NCI-H1092 treated with DMSO at 0.1 percent for 48 hours (cell line): ENCODE results near the gene PLPPR3.
"Not testable (repeated sequence)": the region's sequence is repeated elsewhere in the genome, so short reads cannot be mapped to it uniquely, and the experiment has no call there.

Source experiments
- DNase-seq: peaks from one replicate; lab custom pipeline; 2025; lab: John Stamatoyannopoulos, UW

Gene PLPPR3

DNA sequence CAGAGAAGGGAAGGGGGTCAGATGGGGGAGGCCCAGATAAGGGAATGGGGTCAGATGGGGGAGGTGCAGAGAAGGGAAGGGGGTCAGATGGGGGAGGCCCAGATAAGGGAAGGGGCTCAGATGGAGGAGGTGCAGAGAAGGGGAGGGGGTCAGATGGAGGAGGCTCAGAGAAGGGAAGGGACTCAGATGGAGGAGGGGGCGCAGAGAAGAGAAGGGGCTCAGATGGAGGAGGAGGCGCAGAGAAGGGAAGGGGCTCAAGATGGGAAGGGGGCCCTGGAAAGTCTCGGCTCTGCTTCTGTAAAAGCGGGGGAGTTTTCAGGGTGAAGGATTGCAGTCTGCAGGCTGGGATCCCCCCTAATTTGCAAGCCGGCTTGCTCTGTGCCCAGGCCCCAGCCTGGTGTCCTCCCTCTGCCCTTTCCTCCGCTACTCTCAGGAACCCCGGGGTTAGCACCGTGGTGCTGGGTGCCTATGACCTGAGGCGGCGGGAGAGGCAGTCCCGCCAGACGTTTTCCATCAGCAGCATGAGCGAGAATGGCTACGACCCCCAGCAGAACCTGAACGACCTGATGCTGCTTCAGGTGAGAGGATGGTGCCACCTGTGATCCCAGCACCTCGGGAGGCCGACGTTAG lies 7.5 kb upstream of the PLPPR3 start:
- no peak for DNase-seq

DNA sequence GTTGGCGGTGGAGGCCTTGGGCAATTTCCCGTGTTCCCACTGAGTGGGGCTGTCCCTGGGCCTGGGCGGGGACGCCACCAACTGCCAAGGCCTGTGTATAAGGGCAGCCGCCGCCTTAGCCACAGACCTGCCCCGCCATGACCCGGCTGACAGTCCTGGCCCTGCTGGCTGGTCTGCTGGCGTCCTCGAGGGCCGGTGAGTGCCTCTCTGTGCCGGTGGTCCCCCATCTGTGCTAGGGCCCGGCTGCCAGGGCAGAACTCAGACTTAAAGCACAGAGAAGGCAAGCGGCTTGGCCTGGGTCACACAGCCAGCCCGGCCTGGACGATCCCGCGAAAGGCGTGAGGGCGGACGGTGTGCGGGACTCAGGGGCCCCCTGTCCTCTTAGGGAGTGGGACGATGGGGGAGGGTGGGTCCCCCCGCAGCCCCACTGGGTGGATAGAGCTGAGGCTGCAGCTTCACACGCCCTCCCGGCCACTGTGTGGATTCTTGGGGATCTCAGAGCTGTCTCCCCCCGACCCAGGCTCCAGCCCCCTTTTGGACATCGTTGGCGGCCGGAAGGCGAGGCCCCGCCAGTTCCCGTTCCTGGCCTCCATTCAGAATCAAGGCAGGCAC lies 6.1 kb upstream of the PLPPR3 start, which contains the start of gene AZU1:
AZU1 (plus strand) TSS at position 128 of the 612 bp plus-strand sequence; CDS start at position 138, 10 bp downstream.
- no peak for DNase-seq

DNA sequence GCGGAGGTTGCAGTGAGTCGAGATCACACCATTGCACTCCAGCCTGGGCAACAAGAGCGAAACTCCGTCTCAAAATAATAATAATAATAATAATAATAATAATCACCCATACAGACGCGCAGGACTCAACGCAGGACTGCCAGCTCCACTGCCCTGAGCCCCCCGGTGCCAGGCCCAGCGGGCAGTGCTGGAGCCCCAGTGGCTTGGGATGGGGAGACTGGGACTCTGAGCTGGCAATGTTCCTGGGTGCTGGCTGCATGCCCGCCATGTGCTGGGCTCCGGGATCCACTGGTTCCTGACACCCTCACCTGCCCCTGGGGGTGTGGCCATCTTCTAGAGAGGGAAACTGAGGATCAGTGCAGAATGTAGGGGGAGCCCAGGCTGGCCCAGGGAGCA lies 5.6 kb upstream of the PLPPR3 start:
- no peak for DNase-seq

DNA sequence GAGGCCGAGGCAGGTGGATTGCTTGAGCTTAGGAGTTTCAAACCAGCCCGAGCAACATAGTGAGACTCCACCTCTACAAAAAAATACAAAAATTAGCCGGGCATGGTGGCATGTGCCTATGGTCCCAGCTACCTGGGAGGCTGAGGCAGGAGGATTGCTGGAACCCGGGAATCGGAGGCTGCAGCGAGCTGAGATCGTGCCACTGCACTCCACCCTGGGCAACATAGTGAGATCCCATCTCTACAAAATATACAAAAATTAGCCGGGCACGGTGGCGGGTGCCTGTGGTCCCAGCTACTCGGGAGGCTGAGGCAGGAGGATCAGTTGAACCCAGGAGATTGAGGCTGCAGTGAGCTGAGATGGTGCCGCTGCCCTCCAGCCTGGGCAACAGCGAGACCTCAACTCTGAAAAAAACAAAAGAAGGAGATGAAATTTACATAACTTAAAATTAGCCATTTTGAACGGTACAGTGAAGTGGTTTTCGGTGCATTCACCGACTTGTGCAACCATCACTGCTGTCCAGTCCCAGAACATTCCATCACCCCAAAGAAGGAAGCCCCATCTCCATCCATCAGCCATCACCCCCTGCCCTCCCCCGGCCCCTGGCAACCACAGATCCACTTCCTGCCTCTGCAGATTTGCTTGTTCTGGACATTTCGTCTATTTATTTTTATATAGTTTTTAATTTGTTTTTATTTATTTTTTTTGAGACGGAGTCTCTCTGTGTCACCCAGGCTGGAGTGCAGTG lies 4.3 kb upstream of the PLPPR3 start:
- no peak for DNase-seq

DNA sequence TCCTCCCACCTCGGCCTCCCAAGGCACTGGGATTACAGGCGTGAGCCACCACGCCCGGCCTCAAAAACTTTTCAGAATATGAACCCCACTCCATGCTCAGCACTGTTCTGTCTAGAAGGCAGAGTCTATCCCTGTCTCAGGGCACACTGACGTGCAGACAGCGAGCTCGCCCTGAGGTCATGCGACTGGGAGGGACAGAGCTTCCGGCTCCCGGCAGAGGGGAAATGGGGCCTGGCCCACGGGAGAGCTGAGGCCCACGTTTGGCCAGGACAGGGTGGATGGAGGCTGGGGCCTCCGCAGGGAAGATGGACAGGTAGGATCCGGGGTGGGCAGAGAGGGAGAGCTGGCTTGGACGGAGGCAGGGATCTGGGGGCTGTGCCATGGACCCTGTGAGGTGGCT lies 3.1 kb upstream of the PLPPR3 start:
- DNase-seq, result no peak

DNA sequence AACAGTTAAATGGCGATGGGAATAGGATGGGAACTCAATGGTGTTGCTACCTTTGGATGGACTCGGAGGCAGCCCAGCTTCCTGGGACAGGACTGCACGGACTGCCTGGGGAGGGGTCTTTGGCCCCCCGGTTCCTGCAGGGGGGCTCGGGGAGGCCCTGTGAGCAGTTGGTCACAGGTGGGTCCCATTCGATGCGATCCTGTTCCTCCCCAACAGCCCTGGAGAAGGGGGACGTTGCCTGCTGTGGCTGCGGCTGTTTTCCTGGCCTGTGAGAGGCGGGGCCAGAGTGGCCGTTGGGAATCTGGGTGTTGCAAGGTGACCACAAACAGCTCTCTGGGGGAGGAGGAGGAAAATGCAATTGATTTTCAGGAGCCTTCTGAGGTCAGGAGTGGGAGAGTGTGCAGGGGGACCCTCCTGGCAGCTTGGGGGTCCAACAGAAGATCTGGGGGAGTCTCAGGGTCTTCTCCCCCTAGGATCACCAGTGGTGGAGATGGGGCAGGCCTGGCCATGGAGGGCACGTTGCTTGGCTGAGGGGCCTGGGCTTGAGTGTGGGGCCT lies 1.9 kb upstream of the PLPPR3 start:
- no peak for DNase-seq

DNA sequence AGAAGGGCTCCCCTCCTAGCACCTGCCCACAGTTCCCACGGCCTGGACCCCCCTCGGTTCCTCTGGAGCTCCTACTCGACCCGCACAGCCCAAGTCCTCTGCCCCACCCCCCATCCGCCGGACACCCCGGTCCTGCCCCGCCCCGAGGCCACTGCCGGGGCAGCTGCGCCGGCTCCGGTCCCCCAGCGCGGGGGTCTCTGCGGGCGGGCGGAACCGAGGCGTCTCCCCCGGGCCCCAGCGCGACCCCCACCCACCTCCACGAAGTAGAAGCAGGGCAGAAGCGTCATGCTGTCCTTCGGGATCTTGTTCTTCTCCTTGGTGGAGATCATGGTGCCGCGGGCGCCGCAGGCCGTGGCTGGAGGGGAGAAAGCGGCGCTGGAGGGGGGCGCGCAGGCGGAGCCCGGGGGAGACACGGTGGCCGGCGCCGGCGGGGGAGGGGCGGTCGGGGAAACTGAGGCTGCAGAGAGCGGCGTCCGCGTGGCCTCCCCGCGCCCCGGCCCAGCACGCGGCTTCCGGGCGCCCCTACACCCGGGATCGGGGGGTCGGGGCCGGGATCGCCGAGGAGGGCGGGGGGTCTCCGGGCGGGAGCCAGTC lies 427 bp downstream of the PLPPR3 start:
- DNase-seq, result no peak

DNA sequence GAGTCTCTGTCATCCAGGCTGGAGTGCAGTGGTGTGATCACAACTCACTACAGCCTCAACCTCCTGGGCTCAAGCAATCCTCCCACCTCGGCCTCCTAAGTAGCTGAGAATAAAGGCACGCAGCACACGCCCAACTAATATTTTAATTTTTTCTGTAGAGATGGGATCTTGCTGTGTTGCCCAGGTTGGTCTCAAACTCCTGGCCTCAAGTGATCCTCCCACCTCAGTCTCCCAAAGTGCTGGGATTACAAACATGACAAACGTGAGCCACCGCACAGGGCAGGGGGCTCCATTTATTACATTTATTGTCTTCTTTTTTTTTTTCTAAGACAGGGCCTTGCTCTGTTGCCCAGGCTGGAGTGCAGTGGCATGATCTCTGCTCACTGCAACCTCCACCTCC lies 1.5 kb downstream of the PLPPR3 start:
- DNase-seq, result not testable (repeated sequence)

DNA sequence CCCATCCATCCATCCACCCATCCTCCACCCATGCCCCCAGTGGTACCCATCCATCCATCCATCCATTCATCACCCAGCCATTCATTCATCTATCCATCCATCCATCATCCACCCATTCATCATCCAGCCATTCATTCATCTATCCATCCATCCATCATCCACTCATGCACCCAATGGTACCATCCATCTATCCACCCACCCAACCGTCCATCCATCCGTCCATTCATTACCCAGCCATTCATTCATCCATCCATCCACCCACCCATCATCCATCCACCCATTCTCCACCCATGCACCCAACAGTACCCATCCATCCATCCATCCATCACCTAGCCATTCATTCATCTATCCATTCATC lies 5.3 kb downstream of the PLPPR3 start:
- no peak for DNase-seq

DNA sequence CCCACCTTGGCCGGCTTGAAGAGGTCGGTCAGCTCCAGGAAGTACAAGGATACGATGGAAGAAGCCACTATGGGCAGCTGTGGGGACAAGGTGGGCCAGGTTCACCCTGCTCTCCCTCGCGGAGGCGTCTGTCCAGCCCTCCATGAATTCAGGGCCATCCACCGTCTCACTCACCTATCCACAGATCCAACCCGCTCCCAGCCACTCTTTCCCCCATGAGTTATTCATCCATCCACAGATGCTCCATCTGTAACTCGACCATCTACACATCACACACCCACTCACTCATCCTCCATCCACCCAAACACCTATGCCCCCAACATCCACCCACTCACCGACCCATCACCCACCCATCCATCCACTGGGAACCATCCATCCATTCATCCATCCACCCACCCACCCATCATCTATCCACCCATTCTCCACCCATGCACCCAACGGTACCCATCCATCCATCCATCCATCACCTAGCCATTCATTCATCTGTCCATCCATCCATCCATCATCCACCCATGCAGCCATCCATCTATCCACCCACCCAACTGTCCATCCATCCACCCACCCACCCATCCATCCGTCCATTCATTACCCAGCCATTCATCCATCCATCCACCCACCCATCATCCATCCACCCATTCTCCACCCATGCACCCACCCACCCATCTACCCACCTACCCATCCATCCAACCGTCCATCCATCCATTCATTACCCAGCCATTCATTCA lies 5.8 kb downstream of the PLPPR3 start:
- no peak for DNase-seq

DNA sequence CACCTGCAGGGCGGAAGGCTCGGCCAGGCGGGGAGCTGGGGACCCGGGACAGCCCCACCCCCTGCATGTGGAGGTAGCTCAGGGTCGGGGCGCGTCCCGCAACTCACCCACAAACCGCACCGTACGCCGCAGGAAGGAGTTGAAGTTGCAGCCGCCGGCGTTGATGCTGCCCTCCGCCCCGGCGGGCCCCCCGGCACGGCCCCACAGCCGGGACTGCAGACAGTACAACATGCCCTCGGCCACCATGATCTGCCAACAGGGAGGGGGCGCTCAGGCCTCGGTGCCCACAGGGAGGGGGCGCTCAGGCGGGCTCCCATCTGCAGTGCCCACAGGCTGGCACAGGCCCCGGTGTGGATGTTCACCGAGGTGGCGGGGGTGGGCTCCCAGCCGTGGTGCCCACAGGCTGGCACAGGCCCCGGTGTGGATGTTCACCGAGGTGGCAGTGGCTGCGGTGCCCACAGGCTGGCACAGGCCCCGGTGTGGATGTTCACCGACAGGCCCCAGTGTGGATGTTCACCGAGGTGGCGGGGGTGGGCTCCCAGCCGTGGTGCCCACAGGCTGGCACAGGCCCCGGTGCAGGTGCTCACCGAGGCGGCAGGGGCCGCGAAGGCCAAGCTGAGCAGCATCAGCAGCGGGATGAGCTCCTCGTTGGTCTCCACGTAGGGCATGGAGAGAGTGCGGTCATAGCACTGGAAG lies 6.5 kb downstream of the PLPPR3 start:
- no peak for DNase-seq

DNA sequence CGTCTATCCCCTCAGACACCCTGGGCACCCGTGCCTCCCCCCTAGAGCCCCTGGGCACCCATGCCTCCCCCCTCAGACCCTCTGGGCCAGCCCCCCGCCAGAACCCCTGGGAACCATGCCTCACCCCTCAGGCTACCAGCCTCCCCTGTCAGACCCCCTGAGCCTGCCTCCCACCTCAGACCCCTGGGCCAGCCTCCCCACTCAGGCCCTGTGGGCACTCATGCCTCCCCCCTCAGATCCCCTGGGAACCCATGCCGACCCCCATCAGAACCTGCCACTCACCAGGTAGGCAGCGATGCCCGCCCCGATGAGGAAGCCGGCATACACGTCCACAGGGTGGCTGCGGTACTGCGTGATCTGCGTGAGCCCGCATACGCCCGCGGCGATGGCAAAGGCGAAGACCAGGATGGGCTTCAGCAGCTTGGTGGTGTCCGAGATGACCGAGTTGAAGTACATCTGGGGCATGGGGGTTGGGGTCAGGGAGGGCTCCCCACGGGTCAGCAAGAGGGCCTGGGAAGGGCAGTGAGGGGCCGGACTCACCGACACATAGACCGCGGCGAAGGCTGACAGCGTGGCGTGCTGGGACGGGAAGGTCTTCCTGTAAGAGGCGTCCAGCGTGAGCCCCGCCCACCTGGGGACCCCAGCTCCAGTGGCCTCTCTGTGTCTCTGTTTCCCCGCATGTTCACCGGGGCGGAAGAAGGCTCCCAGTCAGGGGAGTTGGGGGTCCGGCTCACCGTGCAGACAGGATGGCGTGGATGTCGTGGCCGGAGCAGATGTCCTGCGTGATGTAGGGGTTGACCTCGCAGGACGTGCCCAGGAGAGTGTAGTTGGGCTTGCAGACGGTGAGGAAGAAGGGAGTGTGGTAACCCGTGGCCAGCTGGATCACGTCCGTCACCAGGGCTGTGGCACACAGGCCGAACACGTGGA lies 7.3 kb downstream of the PLPPR3 start:
- no peak for DNase-seq

DNA sequence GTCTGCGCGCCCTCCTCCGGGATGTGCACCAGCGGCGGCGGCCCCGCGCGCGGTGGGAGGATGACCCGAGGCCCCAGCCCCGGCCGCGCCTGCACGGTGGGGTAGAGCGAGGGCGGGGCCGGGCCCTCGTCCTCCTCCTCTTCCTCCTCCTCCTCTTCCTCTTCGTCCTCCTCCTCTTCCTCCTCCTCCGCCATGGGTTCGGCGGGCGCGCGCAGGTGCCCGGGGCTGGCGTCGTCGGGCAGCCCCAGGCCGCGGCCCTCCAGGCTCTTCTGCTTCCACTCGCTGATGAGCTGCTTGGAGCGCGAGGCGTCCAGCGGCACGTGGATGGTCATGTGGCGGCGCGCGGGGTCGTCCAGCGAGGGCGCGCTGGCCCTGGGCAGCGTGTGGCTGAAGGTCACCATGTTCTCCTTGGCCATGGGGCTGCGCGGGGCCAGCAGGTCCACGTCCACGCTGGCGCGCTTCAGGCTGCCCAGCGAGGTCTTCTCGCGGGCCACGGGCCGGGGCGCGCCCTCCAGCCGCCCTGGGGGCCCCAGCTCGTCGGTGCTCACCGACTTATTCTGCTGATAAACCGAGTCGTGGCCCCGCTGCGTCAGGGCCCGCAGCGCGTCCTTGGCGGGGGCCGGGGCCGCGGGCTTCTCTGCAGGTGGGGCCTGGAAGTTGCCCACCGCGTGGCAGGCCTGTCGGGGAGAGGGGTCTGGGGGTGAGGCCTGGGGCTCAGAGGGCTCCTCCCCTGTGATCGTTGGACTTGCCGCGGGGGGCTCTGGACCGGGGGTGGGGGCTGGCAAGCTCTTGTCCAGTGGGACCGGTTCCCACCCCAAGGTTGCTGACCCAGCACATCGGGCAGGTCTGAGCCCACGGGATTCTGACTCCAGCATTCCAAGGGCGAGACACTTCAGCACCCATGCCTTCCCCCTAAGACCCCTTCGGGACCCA lies 8.3 kb downstream of the PLPPR3 start:
- no peak for DNase-seq

DNA sequence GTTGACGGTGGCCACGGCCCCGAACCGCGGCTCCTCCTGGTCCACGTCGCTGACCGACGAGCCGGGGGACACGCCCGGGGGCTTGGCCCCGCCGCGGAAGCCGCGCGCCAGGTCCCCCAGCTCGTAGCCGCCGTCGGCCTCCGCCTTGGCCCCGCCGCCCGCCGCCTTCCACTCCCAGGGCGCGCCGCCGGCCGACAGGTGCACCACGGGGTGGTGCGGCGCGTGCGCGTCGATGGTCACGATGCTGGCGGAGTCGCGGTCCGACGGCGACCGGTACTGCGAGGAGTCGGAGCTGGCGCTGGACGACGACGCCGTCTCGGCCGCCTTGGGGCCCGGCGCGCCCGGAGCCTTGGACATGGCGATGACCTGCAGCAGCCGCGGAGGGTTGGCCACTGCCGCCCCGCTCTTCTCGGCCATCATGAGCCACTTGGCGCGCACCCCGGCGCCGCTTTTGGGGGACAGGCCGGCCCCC lies 9.0 kb downstream of the PLPPR3 start:
- DNase-seq, result no peak

DNA sequence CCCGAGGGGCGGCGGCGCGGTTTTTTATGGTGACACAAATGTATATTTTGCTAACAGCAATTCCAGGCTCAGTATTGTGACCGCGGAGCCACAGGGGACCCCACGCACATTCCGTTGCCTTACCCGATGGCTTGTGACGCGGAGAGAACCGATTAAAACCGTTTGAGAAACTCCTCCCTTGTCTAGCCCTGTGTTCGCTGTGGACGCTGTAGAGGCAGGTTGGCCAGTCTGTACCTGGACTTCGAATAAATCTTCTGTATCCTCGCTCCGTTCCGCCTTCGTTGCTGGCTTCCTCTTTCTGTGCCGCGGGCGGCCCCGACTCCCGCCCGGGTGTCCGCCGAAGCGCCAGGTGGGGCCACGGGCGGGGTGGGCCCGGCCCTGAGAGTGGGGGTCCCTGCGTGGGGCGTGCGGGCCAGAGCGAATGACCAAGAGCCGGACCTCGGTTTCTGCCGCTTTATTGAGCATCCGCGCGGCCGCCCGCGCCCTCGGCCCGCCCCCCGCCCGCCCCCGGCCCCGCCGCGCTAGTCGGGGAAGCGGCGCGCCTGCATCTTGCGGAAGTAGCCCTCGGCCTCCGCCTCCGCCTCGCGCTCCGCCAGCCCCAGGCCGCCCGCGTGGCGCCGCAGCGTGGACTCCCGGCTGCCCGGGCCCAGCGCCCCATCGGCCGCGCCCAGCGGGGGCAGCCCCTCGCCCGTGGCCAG lies 9.6 kb downstream of the PLPPR3 start:
- DNase-seq, result no peak

DNA sequence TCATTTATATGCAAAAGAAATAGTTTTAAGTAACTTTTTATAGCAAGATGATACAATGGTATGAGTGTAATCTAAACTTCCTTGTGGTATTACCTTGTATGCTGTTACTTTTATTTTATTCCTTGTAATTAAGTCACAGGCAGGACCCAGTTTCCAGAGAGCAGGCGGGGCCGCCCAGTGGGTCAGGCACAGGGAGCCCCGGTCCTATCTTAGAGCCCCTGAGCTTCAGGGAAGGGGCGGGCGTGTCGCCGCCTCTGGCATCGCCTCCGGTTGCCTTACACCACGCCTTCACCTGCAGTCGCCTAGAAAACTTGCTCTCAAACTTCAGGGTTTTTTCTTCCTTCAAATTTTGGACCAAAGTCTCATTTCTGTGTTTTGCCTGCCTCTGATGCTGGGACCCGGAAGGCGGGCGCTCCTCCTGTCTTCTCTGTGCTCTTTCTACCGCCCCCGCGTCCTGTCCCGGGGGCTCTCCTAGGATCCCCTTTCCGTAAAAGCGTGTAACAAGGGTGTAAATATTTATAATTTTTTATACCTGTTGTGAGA lies 10.2 kb downstream of the PLPPR3 start:
- DNase-seq, result no peak

DNA sequence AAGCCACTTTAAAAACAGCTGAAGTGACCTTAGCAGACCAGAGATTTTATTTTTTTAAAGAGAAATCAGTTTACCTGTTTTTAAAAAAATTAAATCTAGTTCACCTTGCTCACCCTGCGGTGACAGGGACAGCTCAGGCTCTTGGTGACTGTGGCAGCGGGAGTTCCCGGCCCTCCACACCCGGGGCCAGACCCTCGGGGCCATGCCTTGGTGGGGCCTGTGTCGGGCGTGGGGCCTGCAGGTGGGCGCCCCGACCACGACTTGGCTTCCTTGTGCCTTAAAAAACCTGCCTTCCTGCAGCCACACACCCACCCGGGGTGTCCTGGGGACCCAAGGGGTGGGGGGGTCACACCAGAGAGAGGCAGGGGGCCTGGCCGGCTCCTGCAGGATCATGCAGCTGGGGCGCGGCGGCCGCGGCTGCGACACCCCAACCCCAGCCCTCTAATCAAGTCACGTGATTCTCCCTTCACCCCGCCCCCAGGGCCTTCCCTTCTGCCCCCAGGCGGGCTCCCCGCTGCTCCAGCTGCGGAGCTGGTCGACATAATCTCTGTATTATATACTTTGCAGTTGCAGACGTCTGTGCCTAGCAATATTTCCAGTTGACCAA lies 10.8 kb downstream of the PLPPR3 start:
- DNase-seq, result no peak
